Gastroesophageal sphincter (tissue), 3 donors: ENCODE data around the gene CD9.

Experiments used
- EP300 ChIP-seq: sonication (generic); formaldehyde crosslinking; IDR thresholded peaks from one replicate; pipeline ENCODE4 v1.6.1; 2017; ENCODE audit warnings: antibody characterized with exemption, mild to moderate bottlenecking
- POLR2A ChIP-seq, 2 donors: fragments of 450-650 bp; IDR thresholded peaks; one replicate each; pipeline ENCODE4 v1.6.1; 2017; ENCODE audit warnings: antibody characterized with exemption in 2 of 2, mild to moderate bottlenecking in 2 of 2, moderate library complexity in 1 of 2
- POLR2AphosphoS5 ChIP-seq: sonication (generic); formaldehyde crosslinking; IDR thresholded peaks from one replicate; pipeline ENCODE4 v1.6.1; 2017; ENCODE audit warnings: antibody characterized with exemption
- TF ChIP-seq, protein P1 (sequence below), 4 experiments: fragments of 200-600 bp in 2 of 4; fragments of 450-650 bp in 2 of 4; sonication (generic) in 1 of 4; IDR thresholded peaks; one replicate each; pipeline ENCODE4 v1.5.1; 2017 to 2019; ENCODE audit warnings: antibody characterized with exemption in 4 of 4, mild to moderate bottlenecking in 2 of 4, moderate library complexity in 2 of 4

DNA sequence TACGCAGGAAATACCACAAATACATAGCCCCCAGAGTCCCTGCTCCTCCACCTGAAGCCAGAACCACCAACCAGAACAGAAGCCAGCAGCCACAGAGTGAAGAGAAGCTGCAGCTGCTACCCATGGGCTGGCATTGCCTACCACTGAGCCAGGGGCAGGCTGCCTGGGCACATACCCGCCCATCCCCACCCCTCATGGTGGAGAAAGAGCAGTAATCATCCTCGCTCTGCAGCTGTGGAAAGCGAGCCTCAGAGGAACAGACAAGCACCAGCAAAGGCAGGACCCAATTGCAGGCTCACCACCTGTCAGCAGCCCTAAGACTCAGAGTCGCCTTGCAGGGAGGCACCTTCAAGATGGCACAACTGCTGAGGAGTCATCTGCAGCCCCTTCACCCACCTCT is 11.2 kb upstream of the CD9 start:
- TF ChIP-seq EP300 (no peak), POLR2A (IDR thresholded peaks at IDR 0.05) (no peak), POLR2AphosphoS5 (no peak)
- TF ChIP-seq, protein P1, sequence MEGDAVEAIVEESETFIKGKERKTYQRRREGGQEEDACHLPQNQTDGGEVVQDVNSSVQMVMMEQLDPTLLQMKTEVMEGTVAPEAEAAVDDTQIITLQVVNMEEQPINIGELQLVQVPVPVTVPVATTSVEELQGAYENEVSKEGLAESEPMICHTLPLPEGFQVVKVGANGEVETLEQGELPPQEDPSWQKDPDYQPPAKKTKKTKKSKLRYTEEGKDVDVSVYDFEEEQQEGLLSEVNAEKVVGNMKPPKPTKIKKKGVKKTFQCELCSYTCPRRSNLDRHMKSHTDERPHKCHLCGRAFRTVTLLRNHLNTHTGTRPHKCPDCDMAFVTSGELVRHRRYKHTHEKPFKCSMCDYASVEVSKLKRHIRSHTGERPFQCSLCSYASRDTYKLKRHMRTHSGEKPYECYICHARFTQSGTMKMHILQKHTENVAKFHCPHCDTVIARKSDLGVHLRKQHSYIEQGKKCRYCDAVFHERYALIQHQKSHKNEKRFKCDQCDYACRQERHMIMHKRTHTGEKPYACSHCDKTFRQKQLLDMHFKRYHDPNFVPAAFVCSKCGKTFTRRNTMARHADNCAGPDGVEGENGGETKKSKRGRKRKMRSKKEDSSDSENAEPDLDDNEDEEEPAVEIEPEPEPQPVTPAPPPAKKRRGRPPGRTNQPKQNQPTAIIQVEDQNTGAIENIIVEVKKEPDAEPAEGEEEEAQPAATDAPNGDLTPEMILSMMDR (IDR thresholded peaks at IDR 0.05) = no peak
